PFSK-1 (cell line): ENCODE measurements around the gene SLC39A1.

Experiments
- FOXP2 ChIP-seq: optimal IDR thresholded peaks from 2 replicates; pipeline ENCODE3; 2011; ENCODE audit warnings: borderline replicate concordance, control low read depth, inconsistent platforms; ENCODE audit not compliant: insufficient read depth; ENCODE audit errors: extremely low read length, extremely low read depth
- POLR2AphosphoS5 ChIP-seq: IDR thresholded peaks from 2 replicates; pipeline ENCODE4 v1.6.1; 2012; ENCODE audit warnings: low read depth, mild to moderate bottlenecking, control low read depth, low read length, moderate library complexity
- REST ChIP-seq, 2 experiments: IDR thresholded peaks; 2 replicates each; pipeline versions ENCODE4 v1.6.1 to v1.8.0; 2011 to 2012; ENCODE audit warnings: low read depth in 2 of 2, low read length in 2 of 2, control low read depth in 1 of 2, inconsistent platforms in 1 of 2, mild to moderate bottlenecking in 1 of 2, moderate library complexity in 1 of 2; ENCODE audit not compliant: insufficient read depth in 1 of 2
- SIN3A ChIP-seq: IDR thresholded peaks from 2 replicates; pipeline ENCODE4 v1.6.1; 2012; ENCODE audit warnings: mild to moderate bottlenecking, low read length, moderate library complexity, borderline replicate concordance; ENCODE audit not compliant: insufficient read depth
- TAF1 ChIP-seq: IDR thresholded peaks from 2 replicates; pipeline ENCODE4 v1.6.1; 2012; ENCODE audit warnings: low read length, control low read depth, borderline replicate concordance; ENCODE audit not compliant: insufficient read depth

- TF ChIP-seq TAF1 (no peak), POLR2AphosphoS5 (no peak), REST (IDR thresholded peaks at IDR 0.05; ENCODE audit: insufficient read depth in 1 of 2, low read depth in 2 of 2, low read length in 2 of 2) (no peak), SIN3A (no peak), FOXP2 (no peak)
Observed at GRCh38 chr1:153916297-153916696, 47.0 kb downstream of the SLC39A1 start.
